ENCODE measurements around the gene GDPD3.

The GDPD3 gene, protein sequence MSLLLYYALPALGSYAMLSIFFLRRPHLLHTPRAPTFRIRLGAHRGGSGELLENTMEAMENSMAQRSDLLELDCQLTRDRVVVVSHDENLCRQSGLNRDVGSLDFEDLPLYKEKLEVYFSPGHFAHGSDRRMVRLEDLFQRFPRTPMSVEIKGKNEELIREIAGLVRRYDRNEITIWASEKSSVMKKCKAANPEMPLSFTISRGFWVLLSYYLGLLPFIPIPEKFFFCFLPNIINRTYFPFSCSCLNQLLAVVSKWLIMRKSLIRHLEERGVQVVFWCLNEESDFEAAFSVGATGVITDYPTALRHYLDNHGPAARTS

DNA sequence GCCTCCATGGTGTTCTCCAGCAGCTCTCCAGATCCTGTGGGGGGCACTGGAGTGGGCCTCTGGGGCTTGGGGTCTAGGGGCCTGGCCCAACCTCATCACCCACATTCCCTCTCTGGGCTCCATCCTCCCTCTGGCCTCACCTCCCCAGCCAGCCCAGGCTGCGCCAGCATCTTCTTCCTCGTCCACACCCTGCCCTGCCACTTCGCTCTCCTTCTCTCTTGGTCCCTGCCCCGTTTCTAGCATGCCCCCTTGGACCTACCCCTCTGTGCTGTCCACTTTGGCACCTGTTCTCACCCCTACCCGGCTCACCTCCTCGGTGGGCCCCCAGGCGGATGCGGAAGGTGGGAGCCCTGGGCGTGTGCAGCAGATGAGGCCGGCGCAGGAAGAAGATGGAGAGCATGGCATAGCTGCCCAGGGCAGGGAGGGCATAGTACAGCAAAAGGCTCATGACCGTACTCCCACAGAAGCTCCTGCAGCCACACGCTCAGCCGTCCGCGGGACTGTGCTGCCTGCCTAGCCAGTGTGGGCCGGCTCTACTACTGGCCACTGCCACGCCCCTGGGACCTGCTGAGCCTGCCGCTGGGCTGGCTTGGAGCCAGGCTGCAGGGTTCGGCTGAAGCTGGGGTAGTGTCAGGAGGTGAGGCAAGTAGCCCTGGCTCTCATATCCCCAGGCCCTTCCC is at the start of gene GDPD3:
GDPD3 (minus strand) TSS at position 507 of the 680 bp plus-strand sequence; CDS start at position 448, 59 bp downstream.
- TF ChIP-seq, protein P1, sequence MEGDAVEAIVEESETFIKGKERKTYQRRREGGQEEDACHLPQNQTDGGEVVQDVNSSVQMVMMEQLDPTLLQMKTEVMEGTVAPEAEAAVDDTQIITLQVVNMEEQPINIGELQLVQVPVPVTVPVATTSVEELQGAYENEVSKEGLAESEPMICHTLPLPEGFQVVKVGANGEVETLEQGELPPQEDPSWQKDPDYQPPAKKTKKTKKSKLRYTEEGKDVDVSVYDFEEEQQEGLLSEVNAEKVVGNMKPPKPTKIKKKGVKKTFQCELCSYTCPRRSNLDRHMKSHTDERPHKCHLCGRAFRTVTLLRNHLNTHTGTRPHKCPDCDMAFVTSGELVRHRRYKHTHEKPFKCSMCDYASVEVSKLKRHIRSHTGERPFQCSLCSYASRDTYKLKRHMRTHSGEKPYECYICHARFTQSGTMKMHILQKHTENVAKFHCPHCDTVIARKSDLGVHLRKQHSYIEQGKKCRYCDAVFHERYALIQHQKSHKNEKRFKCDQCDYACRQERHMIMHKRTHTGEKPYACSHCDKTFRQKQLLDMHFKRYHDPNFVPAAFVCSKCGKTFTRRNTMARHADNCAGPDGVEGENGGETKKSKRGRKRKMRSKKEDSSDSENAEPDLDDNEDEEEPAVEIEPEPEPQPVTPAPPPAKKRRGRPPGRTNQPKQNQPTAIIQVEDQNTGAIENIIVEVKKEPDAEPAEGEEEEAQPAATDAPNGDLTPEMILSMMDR (IDR thresholded peaks at IDR 0.05) = no peak
- Histone ChIP-seq H2AFZ (no peak within 1 kb of the TSS), H3K4me3 (ENCODE audit: low read depth, low read length) (no peak within 1 kb of the TSS), H3K9ac (no peak within 1 kb of the TSS), H3K27me3 (ENCODE audit: control insufficient read depth, insufficient read depth, low read length) (no peaks in the 10 kb centered on the region), H3K4me1 (no peaks in the 10 kb centered on the region), H3K9me3 (ENCODE audit: control insufficient read depth, low read length) (no peaks in the 10 kb centered on the region), H3K27ac (no peak within 1 kb of the TSS), H3K36me3 (ENCODE audit: control insufficient read depth, insufficient read depth, low read length) (no peaks in the 10 kb centered on the region), H3K79me2 (no peaks in the 10 kb centered on the region), H3K4me2 (ENCODE audit: low read length) (no peak within 1 kb of the TSS)

DNA sequence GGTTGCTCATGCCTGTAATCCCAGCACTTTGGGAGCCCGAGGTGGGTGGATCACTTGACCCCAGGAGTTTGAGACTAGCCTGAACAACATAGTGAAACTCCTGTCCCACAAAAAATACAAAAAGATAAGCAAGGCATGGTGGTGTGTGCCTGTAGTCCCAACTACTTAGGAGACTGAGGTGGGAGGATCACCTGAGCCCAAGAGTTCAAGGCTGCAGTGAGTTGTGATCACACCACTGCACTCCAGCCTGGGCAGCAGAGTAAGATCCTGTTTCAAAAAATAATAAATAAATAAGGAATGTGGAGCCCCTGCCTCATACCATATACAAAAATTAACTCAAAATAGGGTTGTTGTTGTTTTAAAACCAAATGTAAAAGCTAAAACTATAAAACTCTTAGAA is 43.9 kb upstream of the GDPD3 start:
- Histone ChIP-seq H3K4me2 (ENCODE audit: low read length) (no peak overlapping the region), H2AFZ (no peak overlapping the region), H3K36me3 (ENCODE audit: control insufficient read depth, insufficient read depth, low read length) (no peaks in the 10 kb centered on the region), H3K9ac (no peak overlapping the region), H3K9me3 (ENCODE audit: control insufficient read depth, low read length) (no peaks in the 10 kb centered on the region), H3K4me1 (no peaks in the 10 kb centered on the region), H3K27me3 (ENCODE audit: control insufficient read depth, insufficient read depth, low read length) (no peaks in the 10 kb centered on the region), H3K79me2 (no peaks in the 10 kb centered on the region), H3K4me3 (ENCODE audit: low read depth, low read length) (no peak overlapping the region), H3K27ac (no peak overlapping the region)
- TF ChIP-seq, protein P1 (IDR thresholded peaks at IDR 0.05) = no peak

DNA sequence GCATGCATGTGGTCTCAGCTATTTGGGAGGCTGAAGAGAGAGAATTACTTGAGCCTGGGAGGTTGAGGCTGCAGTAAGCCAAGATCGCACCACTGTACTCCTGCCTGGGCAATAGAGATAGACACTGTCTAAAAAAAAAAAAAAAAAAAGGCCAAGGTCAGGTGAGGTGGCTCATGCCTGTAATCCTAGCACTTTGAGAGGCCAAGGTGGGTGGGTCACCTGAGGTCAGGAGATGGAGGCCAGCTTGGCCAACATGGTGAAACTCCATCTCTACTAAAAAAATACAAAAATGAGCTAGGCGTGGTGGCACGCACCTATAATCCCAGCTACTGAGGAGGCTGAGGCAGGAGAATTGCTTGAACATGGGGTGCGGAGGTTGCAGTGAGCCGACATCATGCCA is 41.9 kb upstream of the GDPD3 start:
- TF ChIP-seq, protein P1 (IDR thresholded peaks at IDR 0.05) = no peak
- no peaks in the 10 kb centered on the region for H3K9me3 ChIP-seq (ENCODE audit: control insufficient read depth, low read length)
- H3K4me3 ChIP-seq (ENCODE audit: low read depth, low read length) = no peak overlapping the region
- no peak overlapping the region for H3K4me2 ChIP-seq (ENCODE audit: low read length)
- no peaks in the 10 kb centered on the region for H3K27me3 ChIP-seq (ENCODE audit: control insufficient read depth, insufficient read depth, low read length)
- no peak overlapping the region for H3K27ac ChIP-seq
- no peaks in the 10 kb centered on the region for H3K36me3 ChIP-seq (ENCODE audit: control insufficient read depth, insufficient read depth, low read length)
- H2AFZ ChIP-seq = no peak overlapping the region
- no peaks in the 10 kb centered on the region for H3K4me1 ChIP-seq
- H3K79me2 ChIP-seq = no peaks in the 10 kb centered on the region
- no peak overlapping the region for H3K9ac ChIP-seq

DNA sequence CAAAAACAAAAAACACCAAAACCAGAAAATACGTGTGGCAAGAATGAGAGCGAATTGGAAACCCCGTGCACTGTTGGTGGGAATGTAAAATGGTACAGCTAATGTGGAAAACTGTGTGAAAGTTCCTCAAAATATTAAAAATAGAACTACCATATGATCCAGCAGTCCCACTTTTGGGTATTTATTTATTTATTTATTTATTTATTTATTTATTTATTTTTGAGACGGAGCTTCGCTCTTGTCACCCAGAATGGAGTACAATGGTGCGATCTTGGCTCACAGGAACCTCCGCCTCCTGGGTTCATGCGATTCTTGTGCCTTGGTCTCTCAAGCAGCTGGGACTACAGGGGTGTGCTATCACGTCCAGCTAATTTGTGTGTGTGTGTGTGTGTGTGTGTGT is 39.2 kb upstream of the GDPD3 start:
- H3K9me3 ChIP-seq (ENCODE audit: control insufficient read depth, low read length) = no peaks in the 10 kb centered on the region
- H3K4me1 ChIP-seq = no peaks in the 10 kb centered on the region
- no peak overlapping the region for H3K27ac ChIP-seq
- no peak overlapping the region for H3K4me3 ChIP-seq (ENCODE audit: low read depth, low read length)
- no peaks in the 10 kb centered on the region for H3K79me2 ChIP-seq
- TF ChIP-seq, protein P1 (IDR thresholded peaks at IDR 0.05) = no peak
- no peak overlapping the region for H2AFZ ChIP-seq
- H3K9ac ChIP-seq = no peak overlapping the region
- no peak overlapping the region for H3K4me2 ChIP-seq (ENCODE audit: low read length)
- H3K27me3 ChIP-seq (ENCODE audit: control insufficient read depth, insufficient read depth, low read length) = no peaks in the 10 kb centered on the region
- H3K36me3 ChIP-seq (ENCODE audit: control insufficient read depth, insufficient read depth, low read length) = no peaks in the 10 kb centered on the region

All from parathyroid adenoma (tissue), 2 donors.